Astrocyte (in vitro differentiated cells and primary cell): Measurements from ENCODE around the gene PCDHGC3. TPM values are rescaled to one million over a fixed set of nuclear protein-coding genes. Genes with fewer than 3 reads are reported as not detected.

Experiments
- DNase-seq: peaks from one replicate; pipeline ENCODE4 v3.0.0-alpha.2; 2010; ENCODE audit warnings: low read depth
- FAIRE-seq: peaks from 2 replicates; lab custom pipeline; 2011; peaks lifted over from hg19 to GRCh38; lab: Jason Lieb, UNC
- H2AFZ ChIP-seq: 2 replicates; pipeline ENCODE4 v1.6.0; 2012; ENCODE audit warnings: low read depth, low read length, inconsistent platforms
- H3K27ac ChIP-seq: 2 replicates; pipeline ENCODE4 v1.5.1; 2011; ENCODE audit warnings: low read depth, low read length, inconsistent platforms
- H3K27me3 ChIP-seq: 2 replicates; pipeline ENCODE4 v1.6.0; 2011; ENCODE audit warnings: low read length, inconsistent platforms; ENCODE audit not compliant: insufficient read depth
- H3K36me3 ChIP-seq: 2 replicates; pipeline ENCODE4 v1.5.1; 2011; ENCODE audit warnings: low read length, inconsistent platforms; ENCODE audit not compliant: insufficient read depth
- H3K4me1 ChIP-seq: 2 replicates; pipeline ENCODE4 v1.5.1; 2011; ENCODE audit warnings: low read length, inconsistent platforms; ENCODE audit not compliant: insufficient read depth
- H3K4me2 ChIP-seq: 2 replicates; pipeline ENCODE4 v1.6.0; 2012; ENCODE audit warnings: low read length, inconsistent platforms
- H3K4me3 ChIP-seq: 2 replicates; pipeline ENCODE4 v1.5.1; 2011; ENCODE audit warnings: low read depth, mild to moderate bottlenecking, low read length, inconsistent platforms; ENCODE audit not compliant: insufficient read depth
- H3K79me2 ChIP-seq: 2 replicates; pipeline ENCODE4 v1.6.0; 2012; ENCODE audit warnings: mild to moderate bottlenecking, low read length, inconsistent platforms; ENCODE audit not compliant: insufficient read depth
- H3K9ac ChIP-seq: 2 replicates; pipeline ENCODE4 v1.6.0; 2012; ENCODE audit warnings: mild to moderate bottlenecking, low read length, inconsistent platforms
- H3K9me3 ChIP-seq: 2 replicates; pipeline ENCODE4 v1.5.1; 2012; ENCODE audit warnings: low read depth, mild to moderate bottlenecking, low read length, inconsistent platforms; ENCODE audit not compliant: insufficient read depth
- H4K20me1 ChIP-seq: 2 replicates; pipeline ENCODE4 v1.6.0; 2012; ENCODE audit warnings: low read length, inconsistent platforms; ENCODE audit not compliant: insufficient read depth
- H3K27ac Mint-ChIP-seq: one replicate; pipeline ENCODE4 v1.8.0; 2021; ENCODE audit warnings: mild to moderate bottlenecking, mixed read lengths; ENCODE audit not compliant: unreplicated experiment
- H3K27me3 Mint-ChIP-seq: one replicate; pipeline ENCODE4 v1.8.0; 2021; ENCODE audit warnings: low read depth, mixed read lengths; ENCODE audit not compliant: unreplicated experiment
- H3K36me3 Mint-ChIP-seq: one replicate; pipeline ENCODE4 v1.8.0; 2021; ENCODE audit warnings: low read depth, mixed read lengths; ENCODE audit not compliant: unreplicated experiment
- H3K4me1 Mint-ChIP-seq: one replicate; pipeline ENCODE4 v1.8.0; 2021; ENCODE audit warnings: low read depth, mixed read lengths; ENCODE audit not compliant: unreplicated experiment
- H3K4me3 Mint-ChIP-seq: one replicate; pipeline ENCODE4 v1.8.0; 2021; ENCODE audit warnings: mild to moderate bottlenecking, moderate library complexity, mixed read lengths; ENCODE audit not compliant: unreplicated experiment
- H3K9me3 Mint-ChIP-seq: one replicate; pipeline ENCODE4 v1.8.0; 2021; ENCODE audit warnings: mild to moderate bottlenecking, mixed read lengths; ENCODE audit not compliant: unreplicated experiment
- EZH2 ChIP-seq: IDR thresholded peaks from 2 replicates; pipeline ENCODE4 v1.6.1; 2012; ENCODE audit warnings: mild to moderate bottlenecking, low read length, inconsistent platforms; ENCODE audit not compliant: insufficient read depth
- total RNA-seq: library from RNA; stranded (reverse); gene quantifications from 2 replicates; pipeline ENCODE4 v1.2.1, GENCODE V29; 2021
- TF ChIP-seq, protein P1 (sequence below): IDR thresholded peaks from 2 replicates; pipeline ENCODE4 v1.5.1; 2011; ENCODE audit warnings: low read depth, mild to moderate bottlenecking, inconsistent platforms, low read length, moderate library complexity; ENCODE audit not compliant: insufficient read depth

Gene PCDHGC3
- total RNA-seq, 1 donor from 2014 or later: 84.7 TPM

DNA sequence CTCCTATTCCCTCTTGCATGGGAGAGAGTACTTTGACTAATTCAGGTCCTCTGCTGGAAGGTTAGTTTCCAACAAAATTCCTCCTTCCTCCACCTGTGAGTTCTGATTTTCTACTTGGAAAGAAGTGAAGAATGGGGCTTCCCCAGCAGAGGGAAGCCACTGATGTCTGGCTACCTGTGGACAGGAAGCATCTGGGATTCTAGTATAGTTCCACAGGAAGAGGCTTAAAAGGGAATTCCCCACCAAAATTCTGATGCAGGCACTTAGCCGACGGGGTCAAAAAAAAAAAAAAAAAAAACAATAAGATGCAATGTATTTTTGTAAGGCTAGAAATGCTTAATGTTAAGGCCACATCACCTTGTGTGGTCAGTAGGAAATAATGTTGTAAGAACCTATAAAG lies 46.5 kb downstream of the PCDHGC3 start:
- Mint-ChIP-seq H3K27me3 (no peaks in the 10 kb centered on the region), H3K36me3 (peaks cover 24% of the 10 kb centered on the region), H3K9me3 (no peaks in the 10 kb centered on the region), H3K4me1 (peaks cover 66% of the 10 kb centered on the region), H3K4me3 (peak overlapping the region; percentile 70), H3K27ac (peak overlapping the region; percentile 82)
- Histone ChIP-seq H4K20me1 (no peaks in the 10 kb centered on the region), H3K4me1 (peaks cover 47% of the 10 kb centered on the region), H3K79me2 (peaks cover 8% of the 10 kb centered on the region), H3K4me3 (no peak overlapping the region), H3K27me3 (no peaks in the 10 kb centered on the region), H3K27ac (peak overlapping the region; percentile 92), H3K4me2 (peak overlapping the region; percentile 70), H3K36me3 (peaks cover 16% of the 10 kb centered on the region), H3K9ac (peak overlapping the region; percentile 74), H3K9me3 (no peaks in the 10 kb centered on the region), H2AFZ (no peak overlapping the region)
- no peak for TF ChIP-seq EZH2
- TF ChIP-seq, protein P1, sequence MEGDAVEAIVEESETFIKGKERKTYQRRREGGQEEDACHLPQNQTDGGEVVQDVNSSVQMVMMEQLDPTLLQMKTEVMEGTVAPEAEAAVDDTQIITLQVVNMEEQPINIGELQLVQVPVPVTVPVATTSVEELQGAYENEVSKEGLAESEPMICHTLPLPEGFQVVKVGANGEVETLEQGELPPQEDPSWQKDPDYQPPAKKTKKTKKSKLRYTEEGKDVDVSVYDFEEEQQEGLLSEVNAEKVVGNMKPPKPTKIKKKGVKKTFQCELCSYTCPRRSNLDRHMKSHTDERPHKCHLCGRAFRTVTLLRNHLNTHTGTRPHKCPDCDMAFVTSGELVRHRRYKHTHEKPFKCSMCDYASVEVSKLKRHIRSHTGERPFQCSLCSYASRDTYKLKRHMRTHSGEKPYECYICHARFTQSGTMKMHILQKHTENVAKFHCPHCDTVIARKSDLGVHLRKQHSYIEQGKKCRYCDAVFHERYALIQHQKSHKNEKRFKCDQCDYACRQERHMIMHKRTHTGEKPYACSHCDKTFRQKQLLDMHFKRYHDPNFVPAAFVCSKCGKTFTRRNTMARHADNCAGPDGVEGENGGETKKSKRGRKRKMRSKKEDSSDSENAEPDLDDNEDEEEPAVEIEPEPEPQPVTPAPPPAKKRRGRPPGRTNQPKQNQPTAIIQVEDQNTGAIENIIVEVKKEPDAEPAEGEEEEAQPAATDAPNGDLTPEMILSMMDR: no peak
- no peak for FAIRE-seq
- DNase-seq: no peak

DNA sequence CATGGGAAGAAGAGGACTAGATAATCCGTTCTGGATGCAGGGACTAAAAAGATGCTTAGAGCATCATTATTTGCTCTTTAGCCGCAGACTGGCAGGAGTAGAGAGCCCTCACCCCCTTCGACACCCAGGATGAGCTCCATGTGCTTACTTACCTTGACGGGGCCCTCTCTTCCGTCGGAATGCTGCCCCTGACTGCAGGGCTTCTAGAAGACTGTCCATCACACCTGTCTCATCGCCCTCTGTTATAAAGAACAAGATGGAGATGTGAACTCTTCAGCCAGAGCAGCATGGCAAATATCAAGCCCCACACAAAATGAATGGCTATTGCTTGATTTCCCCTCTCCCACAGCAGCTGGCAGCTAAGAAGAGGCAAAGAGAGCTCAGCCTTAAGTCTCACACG lies 48.2 kb downstream of the PCDHGC3 start:
- H3K36me3 Mint-ChIP-seq: peaks cover 21% of the 10 kb centered on the region
- Histone ChIP-seq H3K27me3 (no peaks in the 10 kb centered on the region), H3K9ac (peak overlapping the region; percentile 43), H3K4me3 (no peak overlapping the region), H4K20me1 (no peaks in the 10 kb centered on the region), H3K36me3 (peaks cover 21% of the 10 kb centered on the region), H3K4me2 (peak overlapping the region; percentile 76), H3K79me2 (peaks cover 5% of the 10 kb centered on the region), H2AFZ (no peak overlapping the region), H3K27ac (peak overlapping the region; percentile 77), H3K9me3 (no peaks in the 10 kb centered on the region), H3K4me1 (peaks cover 53% of the 10 kb centered on the region)
- DNase-seq (no peak), FAIRE-seq (no peak)
- H3K4me1 Mint-ChIP-seq: peaks cover 62% of the 10 kb centered on the region
- H3K27me3 Mint-ChIP-seq: no peaks in the 10 kb centered on the region
- H3K4me3 Mint-ChIP-seq: peak overlapping the region; percentile 22
- no peaks in the 10 kb centered on the region for H3K9me3 Mint-ChIP-seq
- TF ChIP-seq EZH2: no peak
- TF ChIP-seq, protein P1: no peak
- peak overlapping the region; percentile 81 for H3K27ac Mint-ChIP-seq
